Endothelial cell of umbilical vein (primary cell): ENCODE measurements around the gene OSBPL5. TPM values are rescaled to one million over a fixed set of nuclear protein-coding genes. Genes with fewer than 3 reads are reported as not detected.

Experiments
- BruUV-seq: library from RNA; stranded (reverse); fragments of 400-500 nt; replicated peaks from 2 replicates; lab custom pipeline; 2021; lab: Mats Ljungman, UMichigan
- CTCF ChIA-PET: fragments of 300-600, 350-600 bp; sonication (Branson Sonifier 250); formaldehyde crosslinking; loops from one replicate; lab custom pipeline; 2021; ENCODE audit warnings: antibody characterized with exemption, inconsistent platforms; lab: Charles Lee
- POLR2A ChIA-PET: fragments of 300-600, 350-600 bp; sonication (Branson Sonifier 250); formaldehyde crosslinking; loops from one replicate; lab custom pipeline; 2021; ENCODE audit warnings: antibody characterized with exemption, inconsistent platforms; lab: Charles Lee
- DNase-seq: peaks from one replicate; pipeline ENCODE4 v3.0.0-alpha.2; 2011; ENCODE audit warnings: low read depth, low spot score
- FAIRE-seq: peaks from 2 replicates; lab custom pipeline; 2011; peaks lifted over from hg19 to GRCh38; lab: Jason Lieb, UNC
- H2AFZ ChIP-seq: 2 replicates; pipeline ENCODE4 v1.6.0; 2012; ENCODE audit warnings: low read depth, low read length, control low read depth, inconsistent platforms
- H3K27ac ChIP-seq: 2 replicates; pipeline ENCODE4 v1.5.1; 2011; ENCODE audit warnings: low read depth, mild to moderate bottlenecking, control low read depth, low read length, moderate library complexity; ENCODE audit not compliant: insufficient read depth
- H3K27me3 ChIP-seq, 2 experiments: 2 replicates each; pipeline versions ENCODE4 v1.6.0 to v1.6.1; 2011; ENCODE audit warnings: low read length in 2 of 2, mixed read lengths in 1 of 2; ENCODE audit not compliant: control insufficient read depth in 2 of 2, insufficient read depth in 2 of 2
- H3K36me3 ChIP-seq, 2 experiments: 2 replicates in 1 of 2; 3 replicates in 1 of 2; pipeline ENCODE4 v1.5.1; 2011; ENCODE audit warnings: low read length in 2 of 2, mild to moderate bottlenecking in 1 of 2, moderate library complexity in 1 of 2; ENCODE audit not compliant: control insufficient read depth in 2 of 2, insufficient read depth in 2 of 2; ENCODE audit errors: extremely low read depth in 1 of 2
- H3K4me1 ChIP-seq: 3 replicates; pipeline ENCODE4 v1.5.1; 2011; ENCODE audit warnings: mild to moderate bottlenecking, low read length; ENCODE audit not compliant: control insufficient read depth, insufficient read depth; ENCODE audit errors: extremely low read depth
- H3K4me2 ChIP-seq: 2 replicates; pipeline ENCODE4 v1.6.1; 2011; ENCODE audit warnings: low read length, control low read depth, mixed read lengths; ENCODE audit not compliant: insufficient read depth
- H3K4me3 ChIP-seq, 3 experiments: fragments of 200-600 bp in 1 of 3; sonication (generic), shearing (Covaris generic) in 1 of 3; replicated peaks in 1 of 3; 2 replicates each; pipeline ENCODE4 v1.5.1; 2011 to 2016; ENCODE audit warnings: control low read depth in 3 of 3, low read length in 3 of 3, mild to moderate bottlenecking in 2 of 3, inconsistent platforms in 1 of 3, low read depth in 1 of 3, moderate library complexity in 1 of 3; ENCODE audit not compliant: insufficient read depth in 1 of 3
- H3K79me2 ChIP-seq: 2 replicates; pipeline ENCODE4 v1.6.0; 2012; ENCODE audit warnings: low read length, inconsistent platforms; ENCODE audit not compliant: control insufficient read depth, insufficient read depth
- H3K9ac ChIP-seq: replicated peaks from 2 replicates; pipeline ENCODE3; 2011; ENCODE audit warnings: low read length, control low read depth; ENCODE audit not compliant: insufficient read depth; ENCODE audit errors: extremely low read depth
- H3K9me1 ChIP-seq: replicated peaks from 3 replicates; pipeline ENCODE4 v1.6.0; 2011; ENCODE audit warnings: mild to moderate bottlenecking, low read length; ENCODE audit not compliant: control insufficient read depth, insufficient read depth; ENCODE audit errors: extremely low read depth
- H3K9me3 ChIP-seq: replicated peaks from 2 replicates; pipeline ENCODE4 v1.5.1; 2012; ENCODE audit warnings: low read length, inconsistent platforms; ENCODE audit not compliant: control insufficient read depth, insufficient read depth
- H4K20me1 ChIP-seq: replicated peaks from 2 replicates; pipeline ENCODE3; 2011; ENCODE audit warnings: mild to moderate bottlenecking, low read length; ENCODE audit not compliant: control insufficient read depth, insufficient read depth; ENCODE audit errors: extremely low read depth
- CTCF ChIP-seq, 2 donors: IDR thresholded peaks; 1 replicate in 1 of 2; 2 replicates in 1 of 2; pipeline ENCODE4 v1.5.1; 2011; ENCODE audit warnings: low read length in 2 of 2, mild to moderate bottlenecking in 2 of 2, moderate library complexity in 2 of 2, control low read depth in 1 of 2, inconsistent platforms in 1 of 2, low read depth in 1 of 2; ENCODE audit not compliant: insufficient read depth in 1 of 2; ENCODE audit errors: extremely low read depth in 1 of 2
- EZH2 ChIP-seq: IDR thresholded peaks from 2 replicates; pipeline ENCODE4 v1.6.1; 2012; ENCODE audit warnings: borderline replicate concordance, low read depth, mild to moderate bottlenecking, moderate library complexity, low read length, inconsistent platforms; ENCODE audit not compliant: severe bottlenecking
- JUN ChIP-seq: IDR thresholded peaks from 2 replicates; pipeline ENCODE4 v1.6.1; 2011; ENCODE audit warnings: borderline replicate concordance, low read depth; ENCODE audit not compliant: insufficient read length, insufficient read depth
- MAX ChIP-seq: IDR thresholded peaks from 2 replicates; pipeline ENCODE4 v1.6.1; 2011; ENCODE audit not compliant: insufficient read depth, insufficient read length
- POLR2AphosphoS5 ChIP-seq: IDR thresholded peaks from 2 replicates; pipeline ENCODE4 v1.6.1; 2012; ENCODE audit warnings: low read depth, mild to moderate bottlenecking, control low read depth, low read length, moderate library complexity; ENCODE audit not compliant: insufficient read depth
- dilution Hi-C: fragments of 300-500 bp; cut with MboI; formaldehyde crosslinking; loops from one replicate; pipeline ENCODE4 v1.15.0; 2019; ENCODE audit warnings: low sequenced_read_pairs; ENCODE audit not compliant: extremely low pct_ligation_motif_present
- intact Hi-C: fragments of 100-400 bp; cut with micrococcal nuclease; formaldehyde crosslinking; loops from one replicate; pipeline ENCODE4 v1.10.0; 2022
- polyA plus RNA-seq, 4 experiments: library from polyadenylated mRNA; depleted of rRNA in 3 of 4; stranded (reverse) in 3 of 4; unstranded in 1 of 4; fragments of >200 nt; gene quantifications; 2 replicates each; pipeline versions ENCODE4 v1.2.1 to v1.2.3, GENCODE V29; 2011 to 2012; ENCODE audit warnings: missing spikeins in 1 of 4
- total RNA-seq: library from RNA; stranded (reverse); gene quantifications from 2 replicates; pipeline ENCODE4 v1.2.3, GENCODE V29; 2021

The OSBPL5 gene
- total and polyA plus RNA-seq, 2 donors (not counting 3 experiments of a cell fraction or from before 2014, with no cell fraction given) = 8.7 to 37.7 TPM

GRCh38 chr11:3074912-3075589 is 90.1 kb downstream of the OSBPL5 start:
- no TSS peak for BruUV-seq
- no peaks in the 10 kb centered on the region for H3K4me1 ChIP-seq
- FAIRE-seq = no peak
- H3K27me3 ChIP-seq = peaks cover 0 to 4% of the 10 kb centered on the region in 2 experiments
- CTCF ChIA-PET = interaction anchor here (1.3 to 2.1 kb wide), 3 partner anchors 10 to 16 kb away, joined by 3 to 15 read pairs (median 3); no protein-coding TSS in a partner anchor
- TF ChIP-seq MAX = no peak
- POLR2A ChIA-PET = no interaction called here
- no peaks in the 10 kb centered on the region for H3K79me2 ChIP-seq
- no peak overlapping the region for H3K4me2 ChIP-seq
- no peaks in the 10 kb centered on the region for H4K20me1 ChIP-seq
- H2AFZ ChIP-seq = no peak overlapping the region
- dilution Hi-C loops (no loop called here), intact Hi-C loops (no loop called here)
- no peaks in the 10 kb centered on the region for H3K9me1 ChIP-seq
- H3K4me3 ChIP-seq = no peak overlapping the region
- DNase-seq = peak; percentile 53
- H3K36me3 ChIP-seq = no peaks in the 10 kb centered on the region
- no peak overlapping the region for H3K9ac ChIP-seq
- no peak overlapping the region for H3K27ac ChIP-seq
- H3K9me3 ChIP-seq = no peaks in the 10 kb centered on the region

GRCh38 chr11:3073029-3073435 is 92.1 kb downstream of the OSBPL5 start:
- Histone ChIP-seq H4K20me1 (no peaks in the 10 kb centered on the region), H3K36me3 (no peaks in the 10 kb centered on the region), H3K27me3 (peaks cover 0 to 4% of the 10 kb centered on the region in 2 experiments), H3K79me2 (no peaks in the 10 kb centered on the region), H3K9me1 (no peaks in the 10 kb centered on the region), H3K4me1 (no peaks in the 10 kb centered on the region), H3K27ac (no peak overlapping the region), H3K4me2 (no peak overlapping the region), H2AFZ (no peak overlapping the region), H3K9ac (no peak overlapping the region), H3K4me3 (no peak overlapping the region), H3K9me3 (no peaks in the 10 kb centered on the region)
- FAIRE-seq = peak; percentile 31
- no peak for TF ChIP-seq POLR2AphosphoS5
- TF ChIP-seq JUN = peak; percentile 85
- TF ChIP-seq EZH2 = no peak
- no peak for TF ChIP-seq CTCF (IDR thresholded peaks at IDR 0.05; ENCODE audit: extremely low read depth in 1 of 2, insufficient read depth in 1 of 2, low read depth in 1 of 2, low read length in 2 of 2)
- no peak for TF ChIP-seq MAX
- ChIA-PET POLR2A (interaction anchor here (0.9 kb wide), 1 partner anchor 13 kb away, joined by 3 read pairs; no protein-coding TSS in a partner anchor), CTCF (interaction anchor here (0.7 to 1.4 kb wide), 3 partner anchors 19 to 122 kb away, joined by 3 to 7 read pairs (median 4); no protein-coding TSS in a partner anchor)
- DNase-seq = peak; percentile 95
- intact Hi-C loops = no loop called here
- dilution Hi-C loops = no loop called here
- no TSS peak for BruUV-seq
